Posterior cingulate gyrus (tissue), 11 donors: Measurements from ENCODE around the gene KRTAP5-11.
"Not testable (repeated sequence)": the region's sequence is repeated elsewhere in the genome, so short reads cannot be mapped to it uniquely, and the experiment has no call there.

Experiments used
- DNase-seq, 10 donors: peaks; one replicate each; pipeline versions ENCODE4 v3.0.0 to v3.0.0-alpha.2; 2020 to 2021; ENCODE audit warnings: mixed read lengths in 3 of 10
- intact Hi-C: fragments of 100-400 bp; cut with DNase I; formaldehyde crosslinking; loops from one replicate; pipeline ENCODE4 v1.15.1; 2023

KRTAP5-11 gene

GRCh38 chr11:71562120-71562519 lies 20.6 kb downstream of the KRTAP5-11 start:
- intact Hi-C loops, result no loop called here

GRCh38 chr11:71558996-71559395 lies 23.7 kb downstream of the KRTAP5-11 start:
- DNase-seq, result no peak
- intact Hi-C loops, result no loop called here

More at GRCh38 chr11:71562120-71562519, 20.6 kb downstream of the KRTAP5-11 start:
- no peak for DNase-seq

- no peak for DNase-seq
- intact Hi-C loops, result no loop called here
These were observed 25.4 kb downstream of the KRTAP5-11 start for GRCh38 chr11:71557257-71557656.

GRCh38 chr11:71556018-71556417 lies 26.7 kb downstream of the KRTAP5-11 start:
- DNase-seq, result no peak
- intact Hi-C loops, result no loop called here

GRCh38 chr11:71555508-71555907 lies 27.2 kb downstream of the KRTAP5-11 start:
- no peak for DNase-seq
- intact Hi-C loops, result no loop called here

- no peak for DNase-seq
- intact Hi-C loops, result no loop called here
These were observed 27.7 kb downstream of the KRTAP5-11 start for GRCh38 chr11:71554996-71555395.

- no peak for DNase-seq
- intact Hi-C loops, result no loop called here
These were observed 31.0 kb downstream of the KRTAP5-11 start for GRCh38 chr11:71551711-71552110.

- intact Hi-C loops, result no loop called here
- DNase-seq, result no peak
These were observed 33.9 kb downstream of the KRTAP5-11 start for GRCh38 chr11:71548716-71549151.

- intact Hi-C loops, result no loop called here
- DNase-seq, result no peak
These were observed 34.6 kb downstream of the KRTAP5-11 start, which contains the start of gene KRTAP5-9 for GRCh38 chr11:71548120-71548519. TSS of gene KRTAP5-9 (plus strand) at chr11:71548420. CDS start at chr11:71548658, 238 bp downstream.

GRCh38 chr11:71545405-71545966 lies 37.2 kb downstream of the KRTAP5-11 start:
- intact Hi-C loops, result no loop called here
- no peak for DNase-seq

- intact Hi-C loops, result no loop called here
- no peak for DNase-seq
These were observed 38.0 kb downstream of the KRTAP5-11 start for GRCh38 chr11:71544525-71545214.

- intact Hi-C loops, result no loop called here
- DNase-seq, result no peak
These were observed 38.8 kb downstream of the KRTAP5-11 start for GRCh38 chr11:71543866-71544265.

- intact Hi-C loops, result no loop called here
- no peak for DNase-seq
These were observed 39.5 kb downstream of the KRTAP5-11 start for GRCh38 chr11:71542879-71543777.

- DNase-seq, result no peak
These were observed 40.3 kb downstream of the KRTAP5-11 start for GRCh38 chr11:71542382-71542781.

GRCh38 chr11:71540521-71541304 lies 42.0 kb downstream of the KRTAP5-11 start:
- intact Hi-C loops, DNase-seq: not testable (repeated sequence)

More at GRCh38 chr11:71542382-71542781, 40.3 kb downstream of the KRTAP5-11 start:
- intact Hi-C loops, result no loop called here

- DNase-seq, intact Hi-C loops: not testable (repeated sequence)
These were observed 42.7 kb downstream of the KRTAP5-11 start for GRCh38 chr11:71539971-71540370.

- intact Hi-C loops, result no loop called here
- DNase-seq, result peak in 1 of 10 donors; percentile 18
These were observed 43.7 kb downstream of the KRTAP5-11 start for GRCh38 chr11:71539017-71539416.

- intact Hi-C loops, result no loop called here
- peak in 1 of 10 donors; percentile 22 for DNase-seq
These were observed 44.0 kb downstream of the KRTAP5-11 start for GRCh38 chr11:71538666-71538990.

- intact Hi-C loops, result not testable (repeated sequence)
- DNase-seq, result peak in 1 of 10 donors; percentile 26
These were observed 44.6 kb downstream of the KRTAP5-11 start, which contains the start of gene KRTAP5-8 for GRCh38 chr11:71537977-71538665. TSS of gene KRTAP5-8 (plus strand) at chr11:71538025. CDS start at chr11:71538056, 31 bp downstream.

GRCh38 chr11:71537537-71537936 lies 45.1 kb downstream of the KRTAP5-11 start:
- peak in 1 of 10 donors; percentile 55 for DNase-seq
- intact Hi-C loops, result no loop called here
